Keratinocyte (primary cell): ENCODE measurements around the gene ACOXL. TPM values are rescaled to one million over a fixed set of nuclear protein-coding genes. Genes with fewer than 3 reads are reported as not detected.

Source experiments
- DNase-seq: peaks from one replicate; pipeline ENCODE4 v3.0.0-alpha.2; 2011; ENCODE audit warnings: low read depth, missing footprints, low spot score
- FAIRE-seq: peaks from 2 replicates; lab custom pipeline; 2011; peaks lifted over from hg19 to GRCh38; lab: Jason Lieb, UNC
- H2AFZ ChIP-seq: 2 replicates; pipeline ENCODE4 v1.6.0; 2012; ENCODE audit warnings: low read length, control low read depth, inconsistent platforms; ENCODE audit not compliant: control insufficient read depth
- H3K27ac ChIP-seq: 2 replicates; pipeline ENCODE4 v1.5.1; 2011; ENCODE audit warnings: low read length; ENCODE audit not compliant: control insufficient read depth, insufficient read depth
- H3K27me3 ChIP-seq: 3 replicates; pipeline ENCODE4 v1.6.0; 2011; ENCODE audit warnings: low read length; ENCODE audit not compliant: control insufficient read depth, insufficient read depth; ENCODE audit errors: extremely low read depth
- H3K36me3 ChIP-seq, 2 experiments: 2 replicates in 1 of 2; 3 replicates in 1 of 2; pipeline ENCODE4 v1.5.1; 2011; ENCODE audit warnings: low read length in 2 of 2, mild to moderate bottlenecking in 1 of 2; ENCODE audit not compliant: control insufficient read depth in 2 of 2, insufficient read depth in 2 of 2; ENCODE audit errors: extremely low read depth in 1 of 2
- H3K4me1 ChIP-seq: 3 replicates; pipeline ENCODE4 v1.5.1; 2011; ENCODE audit warnings: low read length; ENCODE audit not compliant: control insufficient read depth, insufficient read depth; ENCODE audit errors: extremely low read depth
- H3K4me2 ChIP-seq: 3 replicates; pipeline ENCODE4 v1.6.0; 2011; ENCODE audit warnings: low read depth, low read length; ENCODE audit not compliant: control insufficient read depth, insufficient read depth; ENCODE audit errors: extremely low read depth
- H3K4me3 ChIP-seq, 3 experiments: fragments of 200-600 bp in 1 of 3; sonication (generic) in 1 of 3; 2 replicates in 2 of 3; 3 replicates in 1 of 3; pipeline ENCODE4 v1.5.1; 2011 to 2016; ENCODE audit warnings: low read length in 3 of 3, mild to moderate bottlenecking in 3 of 3, control low read depth in 2 of 3, inconsistent platforms in 1 of 3, low read depth in 1 of 3, mixed read lengths in 1 of 3, mixed run types in 1 of 3, moderate library complexity in 1 of 3; ENCODE audit not compliant: control insufficient read depth in 2 of 3, insufficient read depth in 2 of 3; ENCODE audit errors: extremely low read depth in 1 of 3
- H3K79me2 ChIP-seq: 2 replicates; pipeline ENCODE4 v1.6.0; 2012; ENCODE audit warnings: low read length; ENCODE audit not compliant: control insufficient read depth, insufficient read depth
- H3K9ac ChIP-seq: 3 replicates; pipeline ENCODE4 v1.6.0; 2011; ENCODE audit warnings: low read length; ENCODE audit not compliant: control insufficient read depth, insufficient read depth; ENCODE audit errors: extremely low read depth
- H3K9me1 ChIP-seq: 3 replicates; pipeline ENCODE4 v1.6.0; 2011; ENCODE audit warnings: low read length; ENCODE audit not compliant: control insufficient read depth, insufficient read depth; ENCODE audit errors: extremely low read depth
- H3K9me3 ChIP-seq: 2 replicates; pipeline ENCODE4 v1.5.1; 2012; ENCODE audit warnings: low read depth, low read length; ENCODE audit not compliant: control insufficient read depth
- H4K20me1 ChIP-seq: 3 replicates; pipeline ENCODE4 v1.6.0; 2011; ENCODE audit warnings: low read length; ENCODE audit not compliant: control insufficient read depth, insufficient read depth; ENCODE audit errors: extremely low read depth
- EZH2 ChIP-seq: IDR thresholded peaks from one replicate; pipeline ENCODE4 v1.6.1; 2012; ENCODE audit warnings: inconsistent platforms, mild to moderate bottlenecking, low read length, moderate library complexity
- dilution Hi-C: fragments of 300-500 bp; cut with MboI; formaldehyde crosslinking; loops from one replicate; pipeline ENCODE4 v1.7.0; 2020; ENCODE audit warnings: low sequenced_read_pairs; ENCODE audit not compliant: extremely low pct_ligation_motif_present
- polyA plus RNA-seq, 5 experiments: library from polyadenylated mRNA; depleted of rRNA in 3 of 5; stranded (reverse) in 3 of 5; stranded (forward) in 1 of 5; unstranded in 1 of 5; fragments of >200 nt; gene quantifications; 1 replicate in 1 of 5; 2 replicates in 3 of 5; 3 replicates in 1 of 5; pipeline versions ENCODE4 v1.2.1 to v1.2.3, GENCODE V29; 2011 to 2012; ENCODE audit warnings: missing spikeins in 2 of 5, low read depth in 1 of 5, low replicate concordance in 1 of 5
- TF ChIP-seq, protein P1 (sequence below), 3 experiments: IDR thresholded peaks in 1 of 3; conservative IDR thresholded peaks in 1 of 3; optimal IDR thresholded peaks in 1 of 3; 2 replicates in 2 of 3; 3 replicates in 1 of 3; pipeline versions ENCODE3 to v1.5.1; 2011; ENCODE audit warnings: low read length in 3 of 3, mild to moderate bottlenecking in 3 of 3, moderate library complexity in 2 of 3, control low read depth in 1 of 3, inconsistent platforms in 1 of 3; ENCODE audit not compliant: insufficient read depth in 2 of 3; ENCODE audit errors: extremely low read depth in 1 of 3

ACOXL gene
- polyA plus RNA-seq, 1 donor (not counting 4 experiments of a cell fraction or from before 2014, with no cell fraction given), result 0.04 TPM

DNA sequence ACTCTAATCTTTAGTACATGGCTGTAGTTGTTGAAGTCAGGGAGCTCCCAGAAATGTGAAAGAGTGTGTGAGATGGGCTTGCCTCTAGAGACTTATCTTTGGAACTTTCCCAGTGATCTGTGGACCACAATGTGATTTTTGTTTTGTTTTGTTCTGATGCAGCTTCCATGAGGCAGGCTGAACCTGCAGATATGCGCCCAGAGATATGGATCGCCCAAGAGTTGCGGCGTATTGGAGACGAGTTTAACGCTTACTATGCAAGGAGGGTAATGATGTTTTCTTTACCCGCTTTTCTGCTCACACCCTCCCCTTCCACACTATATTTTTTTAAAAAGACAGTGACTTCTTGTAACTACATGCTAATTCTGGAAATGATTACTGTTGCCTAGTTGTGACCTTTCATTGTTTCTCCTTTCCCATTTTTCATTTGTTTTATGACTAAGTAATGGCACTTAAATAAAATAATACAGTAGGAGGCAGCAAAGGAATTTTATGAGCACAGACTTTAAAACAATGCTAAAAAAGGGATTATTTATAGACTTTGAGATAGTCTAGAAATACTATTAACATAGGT, 417.6 kb downstream of the ACOXL start:
- dilution Hi-C loops, result no loop called here
- FAIRE-seq, result no peak

DNA sequence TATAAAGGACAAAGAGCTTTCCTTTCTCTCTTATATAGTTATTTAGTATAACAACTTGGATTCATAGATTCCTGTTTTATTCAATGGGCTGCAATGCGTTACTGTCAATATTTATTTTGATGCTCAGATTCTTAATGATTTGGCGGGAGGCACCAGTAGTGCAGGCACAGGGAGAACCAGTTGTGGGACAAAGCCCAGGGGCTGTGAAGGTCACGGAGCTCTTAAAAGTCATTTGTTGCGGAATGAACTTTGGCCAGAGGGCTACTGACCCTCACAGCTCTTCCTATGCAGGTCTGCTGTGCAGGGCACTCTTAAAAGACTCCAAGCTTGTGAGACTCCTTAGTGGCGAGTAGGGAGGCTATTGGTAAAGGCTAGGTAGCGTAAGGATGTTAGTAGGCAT, 422.4 kb downstream of the ACOXL start:
- H3K9me3 ChIP-seq, result no peaks in the 10 kb centered on the region
- no peak overlapping the region for H2AFZ ChIP-seq
- peaks cover 0 to 2% of the 10 kb centered on the region in 2 experiments for H3K36me3 ChIP-seq
- no peak overlapping the region for H3K9ac ChIP-seq
- no peak for FAIRE-seq
- no peak overlapping the region for H3K4me2 ChIP-seq
- H3K27me3 ChIP-seq, result no peaks in the 10 kb centered on the region
- peaks cover 14% of the 10 kb centered on the region for H3K4me1 ChIP-seq
- TF ChIP-seq EZH2, result no peak
- TF ChIP-seq, protein P1, sequence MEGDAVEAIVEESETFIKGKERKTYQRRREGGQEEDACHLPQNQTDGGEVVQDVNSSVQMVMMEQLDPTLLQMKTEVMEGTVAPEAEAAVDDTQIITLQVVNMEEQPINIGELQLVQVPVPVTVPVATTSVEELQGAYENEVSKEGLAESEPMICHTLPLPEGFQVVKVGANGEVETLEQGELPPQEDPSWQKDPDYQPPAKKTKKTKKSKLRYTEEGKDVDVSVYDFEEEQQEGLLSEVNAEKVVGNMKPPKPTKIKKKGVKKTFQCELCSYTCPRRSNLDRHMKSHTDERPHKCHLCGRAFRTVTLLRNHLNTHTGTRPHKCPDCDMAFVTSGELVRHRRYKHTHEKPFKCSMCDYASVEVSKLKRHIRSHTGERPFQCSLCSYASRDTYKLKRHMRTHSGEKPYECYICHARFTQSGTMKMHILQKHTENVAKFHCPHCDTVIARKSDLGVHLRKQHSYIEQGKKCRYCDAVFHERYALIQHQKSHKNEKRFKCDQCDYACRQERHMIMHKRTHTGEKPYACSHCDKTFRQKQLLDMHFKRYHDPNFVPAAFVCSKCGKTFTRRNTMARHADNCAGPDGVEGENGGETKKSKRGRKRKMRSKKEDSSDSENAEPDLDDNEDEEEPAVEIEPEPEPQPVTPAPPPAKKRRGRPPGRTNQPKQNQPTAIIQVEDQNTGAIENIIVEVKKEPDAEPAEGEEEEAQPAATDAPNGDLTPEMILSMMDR (optimal IDR thresholded peaks at IDR 0.05 in 1 of 3, IDR thresholded peaks at IDR 0.05 in 1 of 3, conservative IDR thresholded peaks at IDR 0.05 in 1 of 3; ENCODE audit: extremely low read depth in 1 of 3, insufficient read depth in 2 of 3, low read length in 3 of 3), result no peak
- no peak overlapping the region for H3K27ac ChIP-seq
- no peaks in the 10 kb centered on the region for H3K9me1 ChIP-seq
- peaks cover 1% of the 10 kb centered on the region for H3K79me2 ChIP-seq
- DNase-seq, result no peak
- dilution Hi-C loops, result no loop called here
- H4K20me1 ChIP-seq, result no peaks in the 10 kb centered on the region
- H3K4me3 ChIP-seq, result no peak overlapping the region

More for the DNA sequence above, 417.6 kb downstream of the ACOXL start:
- Histone ChIP-seq H3K4me2 (no peak overlapping the region), H4K20me1 (no peaks in the 10 kb centered on the region), H3K4me1 (peaks cover under 1% of the 10 kb centered on the region), H3K9me3 (no peaks in the 10 kb centered on the region), H3K79me2 (no peaks in the 10 kb centered on the region), H3K27ac (no peak overlapping the region), H3K4me3 (no peak overlapping the region), H3K9ac (no peak overlapping the region), H3K27me3 (no peaks in the 10 kb centered on the region), H3K36me3 (peaks cover 0 to 2% of the 10 kb centered on the region in 2 experiments), H2AFZ (no peak overlapping the region), H3K9me1 (no peaks in the 10 kb centered on the region)
- no peak for TF ChIP-seq EZH2
- TF ChIP-seq, protein P1 (optimal IDR thresholded peaks at IDR 0.05 in 1 of 3, IDR thresholded peaks at IDR 0.05 in 1 of 3, conservative IDR thresholded peaks at IDR 0.05 in 1 of 3; ENCODE audit: extremely low read depth in 1 of 3, insufficient read depth in 2 of 3, low read length in 3 of 3), result no peak
- DNase-seq, result no peak
